Non-pigmented ciliary epithelial cell (primary cell): ENCODE data around the gene GNPTAB.

Source experiments
- DNase-seq: peaks from one replicate; pipeline ENCODE4 v3.0.0-alpha.2; 2010; ENCODE audit warnings: low read depth

GNPTAB gene

GRCh38 chr12:101772012-101772775, 58.6 kb downstream of the GNPTAB start:
- DNase-seq, result no peak

- DNase-seq, result no peak
These were observed 60.9 kb downstream of the GNPTAB start for GRCh38 chr12:101769865-101770264.

GRCh38 chr12:101768781-101769180, 62.0 kb downstream of the GNPTAB start:
- no peak for DNase-seq

- DNase-seq, result no peak
These were observed 63.2 kb downstream of the GNPTAB start for GRCh38 chr12:101767537-101767936.

- DNase-seq, result no peak
These were observed 66.5 kb downstream of the GNPTAB start for GRCh38 chr12:101764051-101764792.

GRCh38 chr12:101763246-101763931, 67.4 kb downstream of the GNPTAB start:
- DNase-seq, result no peak

- no peak for DNase-seq
These were observed 69.0 kb downstream of the GNPTAB start for GRCh38 chr12:101761781-101762180.

GRCh38 chr12:101761350-101761749, 69.4 kb downstream of the GNPTAB start:
- DNase-seq, result peak; percentile 30

- no peak for DNase-seq
These were observed 71.2 kb downstream of the GNPTAB start for GRCh38 chr12:101759396-101760047.

GRCh38 chr12:101750152-101750551, 80.6 kb downstream of the GNPTAB start:
- DNase-seq, result no peak

- no peak for DNase-seq
These were observed 81.1 kb downstream of the GNPTAB start for GRCh38 chr12:101749657-101750056.

- DNase-seq, result no peak
These were observed 81.9 kb downstream of the GNPTAB start for GRCh38 chr12:101748907-101749306.

- no peak for DNase-seq
These were observed 83.1 kb downstream of the GNPTAB start for GRCh38 chr12:101747697-101748096.

- no peak for DNase-seq
These were observed 84.1 kb downstream of the GNPTAB start for GRCh38 chr12:101746661-101747060.

- no peak for DNase-seq
These were observed 84.6 kb downstream of the GNPTAB start for GRCh38 chr12:101746196-101746595.

GRCh38 chr12:101745481-101745880, 85.3 kb downstream of the GNPTAB start:
- no peak for DNase-seq

- no peak for DNase-seq
These were observed 86.9 kb downstream of the GNPTAB start for GRCh38 chr12:101743724-101744472.

- DNase-seq, result no peak
These were observed 87.5 kb downstream of the GNPTAB start for GRCh38 chr12:101743242-101743641.

GRCh38 chr12:101740980-101741379, 89.8 kb downstream of the GNPTAB start:
- no peak for DNase-seq

GRCh38 chr12:101740566-101740965, 90.2 kb downstream of the GNPTAB start:
- no peak for DNase-seq

- DNase-seq, result no peak
These were observed 91.7 kb downstream of the GNPTAB start, which contains the start of gene SYCP3 for GRCh38 chr12:101738920-101739665. TSS of gene SYCP3 (minus strand) at chr12:101739462. CDS start at chr12:101737935, 1,527 bp downstream.
